ENCODE measurements around the gene KCNE4. TPM values are rescaled to one million over a fixed set of nuclear protein-coding genes. Genes with fewer than 3 reads are reported as not detected.

KCNE4 gene
- total and polyA plus RNA-seq, 2 experiments from 2014 or later, result not detected

GRCh38 chr2:223066721-223067120 is 14.7 kb downstream of the KCNE4 start:
- H3K4me2 ChIP-seq, result no peak overlapping the region
- H2AFZ ChIP-seq, result no peak overlapping the region
- H3K9me3 Mint-ChIP-seq, result no peaks in the 10 kb centered on the region
- H3F3A ChIP-seq (replicated peaks; ENCODE audit: low read depth), result no peaks in the 10 kb centered on the region
- no peak for ATAC-seq
- no peaks in the 10 kb centered on the region for H4K20me1 ChIP-seq (replicated peaks; ENCODE audit: insufficient read depth)
- H3K27ac Mint-ChIP-seq, result no peak overlapping the region
- DNase-seq (ENCODE audit: low spot score), result no peak
- H3K4me1 Mint-ChIP-seq, result peaks cover 16% of the 10 kb centered on the region; the same call in 2 of the 3 replicates
- no peaks in the 10 kb centered on the region for H3K79me2 ChIP-seq (replicated peaks; ENCODE audit: insufficient read depth)
- no peaks in the 10 kb centered on the region for H3K36me3 Mint-ChIP-seq (ENCODE audit: low read depth)
- H3K4me3 Mint-ChIP-seq, result no peak overlapping the region
- H3K27me3 Mint-ChIP-seq (ENCODE audit: insufficient read depth, low read depth, poor library complexity), result no peaks in the 10 kb centered on the region
- no peaks in the 10 kb centered on the region for H3K36me3 ChIP-seq (ENCODE audit: insufficient read depth)
- TF ChIP-seq STAT1 (IDR thresholded peaks at IDR 0.05; ENCODE audit: unreplicated experiment) (no peak), JUNB (IDR thresholded peaks at IDR 0.05; ENCODE audit: unreplicated experiment) (no peak), ZNF331 (CRISPR knock-in tag; IDR thresholded peaks at IDR 0.05; ENCODE audit: low read depth) (no peak), EZH2 (IDR thresholded peaks at IDR 0.05; ENCODE audit: low read depth, unreplicated experiment) (no peak), REST (IDR thresholded peaks at IDR 0.05; ENCODE audit: unreplicated experiment) (no peak), NANOG (IDR thresholded peaks at IDR 0.05; ENCODE audit: borderline replicate concordance) (no peak), CREB1 (CRISPR knock-in tag; IDR thresholded peaks at IDR 0.05; ENCODE audit: low read depth) (no peak), CTCF (conservative IDR thresholded peaks at IDR 0.05; ENCODE audit: low read depth in 2 of 2) (no peak), POLR2AphosphoS5 (IDR thresholded peaks at IDR 0.05; ENCODE audit: low read depth) (no peak), ZNF114 (CRISPR knock-in tag; IDR thresholded peaks at IDR 0.05) (no peak), EZH2phosphoT487 (IDR thresholded peaks at IDR 0.05; ENCODE audit: unreplicated experiment) (no peak)
- TF ChIP-seq, protein P1, sequence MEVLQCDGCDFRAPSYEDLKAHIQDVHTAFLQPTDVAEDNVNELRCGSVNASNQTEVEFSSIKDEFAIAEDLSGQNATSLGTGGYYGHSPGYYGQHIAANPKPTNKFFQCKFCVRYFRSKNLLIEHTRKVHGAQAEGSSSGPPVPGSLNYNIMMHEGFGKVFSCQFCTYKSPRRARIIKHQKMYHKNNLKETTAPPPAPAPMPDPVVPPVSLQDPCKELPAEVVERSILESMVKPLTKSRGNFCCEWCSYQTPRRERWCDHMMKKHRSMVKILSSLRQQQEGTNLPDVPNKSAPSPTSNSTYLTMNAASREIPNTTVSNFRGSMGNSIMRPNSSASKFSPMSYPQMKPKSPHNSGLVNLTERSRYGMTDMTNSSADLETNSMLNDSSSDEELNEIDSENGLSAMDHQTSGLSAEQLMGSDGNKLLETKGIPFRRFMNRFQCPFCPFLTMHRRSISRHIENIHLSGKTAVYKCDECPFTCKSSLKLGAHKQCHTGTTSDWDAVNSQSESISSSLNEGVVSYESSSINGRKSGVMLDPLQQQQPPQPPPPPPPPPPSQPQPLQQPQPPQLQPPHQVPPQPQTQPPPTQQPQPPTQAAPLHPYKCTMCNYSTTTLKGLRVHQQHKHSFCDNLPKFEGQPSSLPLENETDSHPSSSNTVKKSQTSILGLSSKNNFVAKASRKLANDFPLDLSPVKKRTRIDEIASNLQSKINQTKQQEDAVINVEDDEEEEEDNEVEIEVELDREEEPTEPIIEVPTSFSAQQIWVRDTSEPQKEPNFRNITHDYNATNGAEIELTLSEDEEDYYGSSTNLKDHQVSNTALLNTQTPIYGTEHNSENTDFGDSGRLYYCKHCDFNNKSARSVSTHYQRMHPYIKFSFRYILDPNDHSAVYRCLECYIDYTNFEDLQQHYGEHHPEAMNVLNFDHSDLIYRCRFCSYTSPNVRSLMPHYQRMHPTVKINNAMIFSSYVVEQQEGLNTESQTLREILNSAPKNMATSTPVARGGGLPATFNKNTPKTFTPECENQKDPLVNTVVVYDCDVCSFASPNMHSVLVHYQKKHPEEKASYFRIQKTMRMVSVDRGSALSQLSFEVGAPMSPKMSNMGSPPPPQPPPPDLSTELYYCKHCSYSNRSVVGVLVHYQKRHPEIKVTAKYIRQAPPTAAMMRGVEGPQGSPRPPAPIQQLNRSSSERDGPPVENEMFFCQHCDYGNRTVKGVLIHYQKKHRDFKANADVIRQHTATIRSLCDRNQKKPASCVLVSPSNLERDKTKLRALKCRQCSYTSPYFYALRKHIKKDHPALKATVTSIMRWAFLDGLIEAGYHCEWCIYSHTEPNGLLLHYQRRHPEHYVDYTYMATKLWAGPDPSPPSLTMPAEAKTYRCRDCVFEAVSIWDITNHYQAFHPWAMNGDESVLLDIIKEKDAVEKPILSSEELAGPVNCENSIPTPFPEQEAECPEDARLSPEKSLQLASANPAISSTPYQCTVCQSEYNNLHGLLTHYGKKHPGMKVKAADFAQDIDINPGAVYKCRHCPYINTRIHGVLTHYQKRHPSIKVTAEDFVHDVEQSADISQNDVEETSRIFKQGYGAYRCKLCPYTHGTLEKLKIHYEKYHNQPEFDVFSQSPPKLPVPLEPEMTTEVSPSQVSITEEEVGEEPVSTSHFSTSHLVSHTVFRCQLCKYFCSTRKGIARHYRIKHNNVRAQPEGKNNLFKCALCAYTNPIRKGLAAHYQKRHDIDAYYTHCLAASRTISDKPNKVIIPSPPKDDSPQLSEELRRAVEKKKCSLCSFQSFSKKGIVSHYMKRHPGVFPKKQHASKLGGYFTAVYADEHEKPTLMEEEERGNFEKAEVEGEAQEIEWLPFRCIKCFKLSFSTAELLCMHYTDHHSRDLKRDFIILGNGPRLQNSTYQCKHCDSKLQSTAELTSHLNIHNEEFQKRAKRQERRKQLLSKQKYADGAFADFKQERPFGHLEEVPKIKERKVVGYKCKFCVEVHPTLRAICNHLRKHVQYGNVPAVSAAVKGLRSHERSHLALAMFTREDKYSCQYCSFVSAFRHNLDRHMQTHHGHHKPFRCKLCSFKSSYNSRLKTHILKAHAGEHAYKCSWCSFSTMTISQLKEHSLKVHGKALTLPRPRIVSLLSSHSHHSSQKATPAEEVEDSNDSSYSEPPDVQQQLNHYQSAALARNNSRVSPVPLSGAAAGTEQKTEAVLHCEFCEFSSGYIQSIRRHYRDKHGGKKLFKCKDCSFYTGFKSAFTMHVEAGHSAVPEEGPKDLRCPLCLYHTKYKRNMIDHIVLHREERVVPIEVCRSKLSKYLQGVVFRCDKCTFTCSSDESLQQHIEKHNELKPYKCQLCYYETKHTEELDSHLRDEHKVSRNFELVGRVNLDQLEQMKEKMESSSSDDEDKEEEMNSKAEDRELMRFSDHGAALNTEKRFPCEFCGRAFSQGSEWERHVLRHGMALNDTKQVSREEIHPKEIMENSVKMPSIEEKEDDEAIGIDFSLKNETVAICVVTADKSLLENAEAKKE (CRISPR knock-in tag; IDR thresholded peaks at IDR 0.05), result no peak
- TF ChIP-seq, protein P2, sequence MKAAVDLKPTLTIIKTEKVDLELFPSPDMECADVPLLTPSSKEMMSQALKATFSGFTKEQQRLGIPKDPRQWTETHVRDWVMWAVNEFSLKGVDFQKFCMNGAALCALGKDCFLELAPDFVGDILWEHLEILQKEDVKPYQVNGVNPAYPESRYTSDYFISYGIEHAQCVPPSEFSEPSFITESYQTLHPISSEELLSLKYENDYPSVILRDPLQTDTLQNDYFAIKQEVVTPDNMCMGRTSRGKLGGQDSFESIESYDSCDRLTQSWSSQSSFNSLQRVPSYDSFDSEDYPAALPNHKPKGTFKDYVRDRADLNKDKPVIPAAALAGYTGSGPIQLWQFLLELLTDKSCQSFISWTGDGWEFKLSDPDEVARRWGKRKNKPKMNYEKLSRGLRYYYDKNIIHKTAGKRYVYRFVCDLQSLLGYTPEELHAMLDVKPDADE (IDR thresholded peaks at IDR 0.05), result no peak
- H3K4me1 ChIP-seq (ENCODE audit: insufficient read depth), result no peaks in the 10 kb centered on the region
- H3K9me2 ChIP-seq (ENCODE audit: insufficient read depth), result no peaks in the 10 kb centered on the region
- H3K27me3 ChIP-seq (ENCODE audit: insufficient read depth), result no peaks in the 10 kb centered on the region
- no peak overlapping the region for H3K4me3 ChIP-seq
- no peak overlapping the region for H3K27ac ChIP-seq (ENCODE audit: low read depth)

All from GM23338 (cell line).